ENCODE results near the gene ARHGAP8. TPM values are rescaled to one million over a fixed set of nuclear protein-coding genes. Genes with fewer than 3 reads are reported as not detected.

Gene ARHGAP8
- total and polyA plus RNA-seq, 2 donors (not counting 3 experiments of a cell fraction or from before 2014, with no cell fraction given), result not detected

DNA sequence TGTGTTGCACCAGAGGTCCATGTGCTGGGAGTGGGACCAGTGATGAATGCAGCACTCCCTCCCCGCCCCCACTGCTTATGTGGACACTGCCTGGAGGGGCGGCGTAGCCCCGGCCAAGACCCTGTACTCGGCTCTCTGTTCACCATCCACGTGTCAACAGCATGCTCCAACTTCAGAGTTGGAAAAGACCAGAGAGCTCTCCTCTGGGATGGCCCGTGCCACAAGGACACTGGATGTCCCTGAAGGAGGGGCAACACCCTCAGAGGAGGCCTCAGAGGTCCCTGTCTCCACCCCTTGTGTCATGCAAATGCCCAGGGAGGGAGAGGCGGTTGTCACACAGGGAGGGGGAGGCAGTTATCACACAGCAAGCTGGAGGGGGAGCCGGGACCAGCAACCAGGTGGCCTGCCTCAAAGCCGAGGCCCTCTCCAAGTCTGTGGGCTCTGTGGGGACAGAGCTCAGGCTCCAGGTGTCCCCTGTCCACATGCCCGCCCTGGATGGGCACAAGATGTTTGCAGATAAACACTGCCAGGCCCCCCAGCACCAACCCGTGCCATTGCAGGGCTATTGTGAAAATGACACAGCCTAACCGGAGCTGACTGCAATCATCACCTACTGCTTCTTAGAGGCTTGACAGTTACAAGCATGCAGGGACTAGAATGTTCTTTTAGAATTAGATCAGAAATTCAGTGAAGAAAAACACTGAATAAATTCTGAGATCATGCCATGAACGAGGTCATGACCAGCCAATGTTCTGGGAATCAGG, 136.3 kb downstream of the ARHGAP8 start:
- FAIRE-seq, result no peak
- Histone ChIP-seq H3K9me1 (replicated peaks; ENCODE audit: control insufficient read depth, extremely low read depth, insufficient read depth, low read length) (no peaks in the 10 kb centered on the region), H3K9ac (replicated peaks; ENCODE audit: extremely low read depth, insufficient read depth, low read length) (no peak overlapping the region), H2AFZ (ENCODE audit: low read depth, low read length) (no peak overlapping the region), H3K27me3 (ENCODE audit: control insufficient read depth in 2 of 2, insufficient read depth in 2 of 2, low read length in 2 of 2) (no peaks in the 10 kb centered on the region), H4K20me1 (replicated peaks; ENCODE audit: control insufficient read depth, extremely low read depth, insufficient read depth, low read length) (no peaks in the 10 kb centered on the region), H3K27ac (ENCODE audit: insufficient read depth, low read depth, low read length) (no peak overlapping the region), H3K4me1 (ENCODE audit: control insufficient read depth, extremely low read depth, insufficient read depth, low read length) (no peaks in the 10 kb centered on the region), H3K9me3 (replicated peaks; ENCODE audit: control insufficient read depth, insufficient read depth, low read length) (peaks cover 3% of the 10 kb centered on the region), H3K4me2 (ENCODE audit: insufficient read depth, low read length) (no peak overlapping the region), H3K36me3 (ENCODE audit: control insufficient read depth in 2 of 2, extremely low read depth in 1 of 2, insufficient read depth in 2 of 2, low read length in 2 of 2) (no peaks in the 10 kb centered on the region), H3K4me3 (replicated peaks in 1 of 3; ENCODE audit: insufficient read depth in 1 of 3, low read depth in 1 of 3, low read length in 3 of 3) (no peak overlapping the region), H3K79me2 (ENCODE audit: control insufficient read depth, insufficient read depth, low read length) (no peaks in the 10 kb centered on the region)
- intact Hi-C loops (cut with micrococcal nuclease), result no loop called here
- ChIA-PET CTCF (no interaction called here), POLR2A (no interaction called here)
- BruUV-seq (replicated peaks), result no TSS peak
- TF ChIP-seq POLR2A (IDR thresholded peaks at IDR 0.05; ENCODE audit: low read depth, low read length) (no peak), EZH2 (IDR thresholded peaks at IDR 0.05; ENCODE audit: borderline replicate concordance, low read depth, low read length, severe bottlenecking) (no peak), MAX (IDR thresholded peaks at IDR 0.05; ENCODE audit: insufficient read depth, insufficient read length) (no peak), FOS (IDR thresholded peaks at IDR 0.05; ENCODE audit: borderline replicate concordance, insufficient read depth, low read length) (no peak), MYC (IDR thresholded peaks at IDR 0.05; ENCODE audit: low read depth, low read length) (no peak), JUN (IDR thresholded peaks at IDR 0.05; ENCODE audit: borderline replicate concordance, insufficient read depth, insufficient read length, low read depth) (no peak), GATA2 (IDR thresholded peaks at IDR 0.05; ENCODE audit: insufficient read depth, insufficient read length, low read depth, low read length) (no peak), POLR2AphosphoS5 (IDR thresholded peaks at IDR 0.05; ENCODE audit: insufficient read depth, low read depth, low read length) (no peak)
- TF ChIP-seq, protein P1, sequence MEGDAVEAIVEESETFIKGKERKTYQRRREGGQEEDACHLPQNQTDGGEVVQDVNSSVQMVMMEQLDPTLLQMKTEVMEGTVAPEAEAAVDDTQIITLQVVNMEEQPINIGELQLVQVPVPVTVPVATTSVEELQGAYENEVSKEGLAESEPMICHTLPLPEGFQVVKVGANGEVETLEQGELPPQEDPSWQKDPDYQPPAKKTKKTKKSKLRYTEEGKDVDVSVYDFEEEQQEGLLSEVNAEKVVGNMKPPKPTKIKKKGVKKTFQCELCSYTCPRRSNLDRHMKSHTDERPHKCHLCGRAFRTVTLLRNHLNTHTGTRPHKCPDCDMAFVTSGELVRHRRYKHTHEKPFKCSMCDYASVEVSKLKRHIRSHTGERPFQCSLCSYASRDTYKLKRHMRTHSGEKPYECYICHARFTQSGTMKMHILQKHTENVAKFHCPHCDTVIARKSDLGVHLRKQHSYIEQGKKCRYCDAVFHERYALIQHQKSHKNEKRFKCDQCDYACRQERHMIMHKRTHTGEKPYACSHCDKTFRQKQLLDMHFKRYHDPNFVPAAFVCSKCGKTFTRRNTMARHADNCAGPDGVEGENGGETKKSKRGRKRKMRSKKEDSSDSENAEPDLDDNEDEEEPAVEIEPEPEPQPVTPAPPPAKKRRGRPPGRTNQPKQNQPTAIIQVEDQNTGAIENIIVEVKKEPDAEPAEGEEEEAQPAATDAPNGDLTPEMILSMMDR (IDR thresholded peaks at IDR 0.05; ENCODE audit: extremely low read depth in 1 of 2, insufficient read depth in 1 of 2, low read depth in 1 of 2, low read length in 2 of 2), result no peak
- no peak for DNase-seq (ENCODE audit: low read depth, low spot score)
- dilution Hi-C loops (cut with MboI; ENCODE audit: extremely low pct_ligation_motif_present, low sequenced_read_pairs), result no loop called here
